ENCODE results near the gene SAMD11.

SAMD11 gene

DNA sequence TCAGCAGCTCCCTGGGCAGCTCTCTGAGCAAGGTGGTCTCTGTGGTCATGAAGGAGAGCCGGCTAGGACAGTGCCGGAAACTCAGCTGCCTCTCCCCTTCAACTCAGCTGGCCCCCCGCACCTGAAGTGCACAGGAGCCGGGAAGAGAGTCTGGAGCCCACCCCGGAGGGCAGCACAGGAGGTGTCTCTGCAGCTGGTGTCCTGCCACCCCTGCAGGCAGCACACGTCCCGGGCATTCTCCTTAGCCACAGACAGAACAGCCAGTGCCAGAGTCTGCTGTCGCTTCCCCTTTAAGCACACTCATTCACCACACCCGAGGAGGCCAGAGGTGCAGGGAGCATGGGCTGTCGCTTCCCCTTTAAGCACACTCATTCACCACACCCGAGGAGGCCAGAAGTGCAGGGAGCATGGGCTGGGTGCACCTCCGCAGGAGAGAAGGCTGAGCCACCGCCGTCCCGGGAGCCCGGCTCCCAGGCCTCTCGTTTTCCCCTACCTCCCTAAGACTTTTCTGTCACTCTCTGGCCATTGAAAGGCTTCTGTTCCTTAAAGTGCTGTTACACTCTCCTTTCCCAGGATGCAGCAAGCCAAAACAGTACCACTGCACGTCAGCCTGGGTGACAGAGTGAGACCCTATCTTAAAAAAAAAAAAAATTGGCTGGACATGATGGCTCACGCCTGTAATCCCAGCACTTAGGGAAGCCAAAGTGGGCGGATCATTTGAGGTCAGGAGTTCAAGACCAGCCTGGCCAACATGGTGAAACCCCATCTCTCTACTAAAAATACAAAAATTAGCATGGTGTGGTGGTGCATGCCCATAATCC lies 16.9 kb upstream of the SAMD11 start:
- DNase-seq (ENCODE audit: insufficient read length) (peak; percentile 46), FAIRE-seq (no peak)
- TF ChIP-seq POLR2AphosphoS5 (IDR thresholded peaks at IDR 0.05; ENCODE audit: low read depth, low read length) (no peak), POLR2A (IDR thresholded peaks at IDR 0.05; ENCODE audit: low read depth, low read length) (no peak), TAF1 (IDR thresholded peaks at IDR 0.05; ENCODE audit: borderline replicate concordance, low read depth, low read length) (no peak)

DNA sequence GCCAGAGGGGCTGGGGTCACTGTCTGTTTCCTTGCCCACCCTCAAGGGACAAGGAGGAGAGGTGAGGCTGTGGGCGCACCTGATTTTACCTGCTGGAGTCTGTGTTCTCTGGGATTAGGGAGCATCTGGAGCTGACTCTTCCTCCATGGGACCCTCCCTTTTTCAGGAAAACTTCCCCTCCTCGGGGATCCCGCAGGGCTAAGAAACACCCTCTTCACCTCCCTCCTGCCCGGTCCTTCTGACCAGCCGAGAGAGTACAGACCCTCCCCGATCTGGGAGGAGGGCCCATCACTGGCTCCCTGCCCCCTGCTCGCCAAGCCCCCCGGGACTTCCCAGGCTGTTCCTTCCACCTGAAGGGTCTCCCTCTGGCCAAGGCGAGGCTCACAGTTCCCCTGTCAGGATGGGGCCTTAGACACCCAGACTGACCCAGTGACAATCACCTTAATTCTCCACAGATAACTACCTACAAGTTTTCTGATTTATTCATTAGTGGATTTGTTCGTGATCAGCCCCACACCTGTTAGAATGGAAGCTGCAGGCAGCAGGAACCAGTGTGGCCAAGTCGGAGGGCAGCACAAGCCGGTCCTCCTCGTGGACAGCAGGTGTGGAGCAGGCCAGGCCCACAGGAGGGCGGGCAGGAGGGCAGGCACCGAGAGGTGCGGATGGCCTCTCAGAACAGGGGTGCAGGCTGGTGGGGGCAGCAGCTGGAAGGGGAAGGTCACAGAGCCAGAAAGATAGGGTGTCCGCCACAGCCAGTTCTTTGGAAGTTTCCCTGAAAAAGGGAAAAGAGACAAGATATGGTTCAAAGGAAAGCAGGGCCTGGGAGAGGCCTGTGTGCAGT lies 15.9 kb upstream of the SAMD11 start:
- peak; percentile 15 for DNase-seq (ENCODE audit: insufficient read length)
- FAIRE-seq, result no peak
- TF ChIP-seq POLR2A (IDR thresholded peaks at IDR 0.05; ENCODE audit: low read depth, low read length), result no peak
- TF ChIP-seq POLR2AphosphoS5 (IDR thresholded peaks at IDR 0.05; ENCODE audit: low read depth, low read length), result no peak
- no peak for TF ChIP-seq TAF1 (IDR thresholded peaks at IDR 0.05; ENCODE audit: borderline replicate concordance, low read depth, low read length)

DNA sequence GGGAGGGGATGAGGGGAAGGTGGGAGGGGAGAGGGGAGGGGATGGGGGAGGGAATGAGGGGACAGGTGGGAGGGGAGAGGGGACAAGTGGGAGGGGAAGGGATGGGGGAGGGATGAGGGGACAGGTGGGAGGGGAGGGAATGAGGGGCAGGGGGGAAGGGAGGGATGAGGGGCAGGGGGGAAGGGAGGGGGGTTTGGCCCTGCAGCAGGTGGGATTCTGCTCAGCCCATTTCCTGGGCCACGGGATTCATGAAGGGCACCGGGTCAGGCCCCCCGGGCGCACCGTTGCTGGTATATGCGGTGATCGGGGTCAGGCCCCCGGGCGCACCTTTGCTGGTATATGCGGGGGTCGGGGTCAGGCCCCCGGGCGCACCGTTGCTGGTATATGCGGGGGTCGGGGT lies 15.1 kb upstream of the SAMD11 start:
- TF ChIP-seq POLR2AphosphoS5 (IDR thresholded peaks at IDR 0.05; ENCODE audit: low read depth, low read length), result no peak
- no peak for TF ChIP-seq POLR2A (IDR thresholded peaks at IDR 0.05; ENCODE audit: low read depth, low read length)
- TF ChIP-seq TAF1 (IDR thresholded peaks at IDR 0.05; ENCODE audit: borderline replicate concordance, low read depth, low read length), result no peak
- DNase-seq (ENCODE audit: insufficient read length) (peak; percentile 7), FAIRE-seq (no peak)

DNA sequence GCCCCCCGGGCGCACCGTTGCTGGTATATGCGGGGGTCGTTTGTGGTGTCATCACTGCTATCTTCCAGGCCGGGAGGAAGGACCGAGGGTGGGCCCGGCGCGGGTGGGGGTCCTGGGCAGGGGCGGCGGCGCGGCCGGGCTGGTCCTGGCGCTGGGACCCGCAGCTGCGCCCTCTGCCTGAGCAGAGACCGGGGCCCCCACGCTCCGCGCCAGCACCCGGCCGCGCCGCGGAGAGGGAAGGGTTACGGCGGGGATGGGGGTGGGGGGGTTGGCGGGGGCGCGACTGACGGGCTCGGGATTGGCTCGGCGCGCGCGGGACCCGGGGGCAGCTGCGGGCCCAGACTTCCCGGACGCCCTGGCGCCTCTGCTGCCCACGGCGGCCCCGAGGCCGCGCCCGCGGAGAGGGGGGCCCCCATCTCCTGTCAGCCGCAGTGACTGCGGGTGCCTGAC lies 13.8 kb upstream of the SAMD11 start:
- no peak for FAIRE-seq
- DNase-seq (ENCODE audit: insufficient read length), result no peak
- TF ChIP-seq TAF1 (IDR thresholded peaks at IDR 0.05; ENCODE audit: borderline replicate concordance, low read depth, low read length) (no peak), POLR2A (IDR thresholded peaks at IDR 0.05; ENCODE audit: low read depth, low read length) (no peak), POLR2AphosphoS5 (IDR thresholded peaks at IDR 0.05; ENCODE audit: low read depth, low read length) (no peak)

DNA sequence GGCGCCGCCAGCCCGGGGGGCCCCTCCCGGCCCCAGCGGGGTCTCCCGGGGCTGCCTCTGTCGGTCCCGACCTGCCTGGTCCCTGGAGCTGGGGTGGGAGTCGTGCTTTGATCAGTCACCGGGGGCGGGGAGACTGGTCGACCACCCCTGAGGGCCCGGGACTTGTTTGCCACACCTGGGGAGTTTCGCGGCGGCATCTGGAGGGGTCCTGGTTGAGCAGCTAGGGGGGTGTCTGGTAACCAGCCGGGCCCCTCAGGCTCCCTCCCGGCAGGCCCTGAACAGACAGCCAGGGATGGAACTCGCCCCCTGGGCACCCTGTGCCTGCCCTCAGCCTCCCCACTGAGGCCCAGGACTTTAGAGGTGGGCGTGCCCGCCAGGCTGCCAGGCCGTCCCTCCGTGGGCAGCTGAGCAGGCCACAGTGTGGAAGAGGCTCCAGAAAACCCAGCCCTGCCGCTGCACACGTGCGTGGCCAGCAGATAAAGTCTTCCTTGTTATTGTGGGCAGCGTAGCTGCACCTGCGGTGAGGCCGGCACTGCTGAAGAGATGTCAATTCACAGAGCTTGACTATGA lies 13.3 kb upstream of the SAMD11 start:
- no peak for TF ChIP-seq POLR2A (IDR thresholded peaks at IDR 0.05; ENCODE audit: low read depth, low read length)
- DNase-seq (ENCODE audit: insufficient read length) (peak; percentile 24), FAIRE-seq (no peak)

DNA sequence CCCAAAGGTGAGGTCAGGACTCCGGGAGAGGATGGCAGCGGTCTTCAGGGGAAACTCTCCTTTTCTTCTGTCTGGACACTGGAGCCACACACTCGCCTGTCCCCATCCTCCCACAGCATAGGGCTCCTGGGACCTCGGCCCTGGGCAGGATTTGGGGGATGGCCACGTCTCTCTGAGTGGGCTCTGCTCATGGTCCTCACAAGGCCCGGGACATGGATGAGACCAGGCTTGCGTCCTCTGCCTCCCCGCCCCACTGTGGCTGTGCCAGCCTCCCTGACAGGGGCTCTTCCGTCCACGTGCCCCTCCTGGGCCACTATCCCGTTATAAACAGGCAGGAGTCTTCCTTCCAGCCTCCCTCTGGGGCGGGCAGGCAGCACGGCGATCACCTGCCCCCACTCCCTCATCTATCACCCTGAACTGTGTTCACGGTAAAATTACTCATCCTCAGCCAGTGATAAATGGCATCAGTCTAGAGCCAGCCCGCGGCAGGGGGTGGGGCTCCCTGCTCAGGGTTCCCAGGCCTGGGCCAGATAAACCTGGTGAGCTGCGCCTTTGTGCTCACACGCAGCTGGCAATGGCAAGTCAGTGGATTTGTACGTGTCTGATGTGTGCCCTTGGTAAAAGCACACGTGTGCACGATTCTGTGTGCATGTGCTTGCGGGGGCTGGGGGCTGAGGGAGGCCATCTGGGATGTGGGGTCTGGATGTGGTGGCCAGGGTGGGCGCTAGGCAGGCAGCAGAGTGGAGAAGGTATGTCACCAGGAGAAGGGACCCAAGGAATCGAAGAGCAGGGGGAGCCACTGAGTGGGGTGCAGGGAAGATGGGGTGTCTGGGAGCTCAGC lies 12.6 kb upstream of the SAMD11 start:
- DNase-seq (ENCODE audit: insufficient read length), result peak; percentile 7
- TF ChIP-seq POLR2A (IDR thresholded peaks at IDR 0.05; ENCODE audit: low read depth, low read length) (no peak), TAF1 (IDR thresholded peaks at IDR 0.05; ENCODE audit: borderline replicate concordance, low read depth, low read length) (no peak), POLR2AphosphoS5 (IDR thresholded peaks at IDR 0.05; ENCODE audit: low read depth, low read length) (no peak)
- no peak for FAIRE-seq

DNA sequence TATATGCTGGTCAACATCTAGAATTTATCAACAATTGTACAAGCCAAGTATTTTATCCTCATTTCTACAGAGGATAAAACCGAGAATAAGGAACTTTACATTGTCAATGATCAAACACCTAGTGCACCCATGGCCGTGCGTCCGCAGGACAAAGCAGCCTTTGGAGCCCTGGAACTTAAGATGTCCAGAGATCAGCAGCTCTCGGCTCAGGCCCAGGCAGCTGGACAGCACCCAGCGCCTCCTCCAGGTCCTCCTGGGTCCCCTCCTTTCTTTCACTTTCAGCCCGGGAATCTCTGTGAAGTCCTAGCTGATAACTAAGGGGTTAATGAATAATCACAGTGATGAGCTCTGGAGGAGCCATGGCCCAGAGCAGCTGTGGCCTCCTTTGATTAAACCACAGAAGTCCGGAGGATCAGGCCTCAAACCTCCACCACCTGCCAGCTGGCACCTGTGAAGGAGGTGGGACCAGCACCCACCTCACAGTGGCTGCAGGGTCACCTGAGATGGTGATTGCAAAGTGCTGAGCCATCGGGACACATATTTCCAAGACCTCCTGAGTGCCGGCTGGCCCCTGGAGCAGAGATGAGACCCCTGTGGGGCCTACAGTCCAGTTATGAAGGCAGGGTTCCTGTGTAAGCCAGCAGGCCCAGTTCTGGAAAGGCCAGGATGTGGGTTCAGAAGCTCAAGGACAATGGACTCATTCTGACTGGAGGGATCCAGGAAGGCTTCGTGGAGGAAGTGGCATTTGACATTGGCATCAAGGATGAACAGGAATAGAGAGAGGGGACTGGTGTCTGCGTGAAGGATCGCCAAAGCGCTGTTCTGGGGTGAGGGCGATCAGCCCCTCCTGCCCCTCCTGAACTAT lies 11.6 kb upstream of the SAMD11 start:
- FAIRE-seq (no peak), DNase-seq (ENCODE audit: insufficient read length) (no peak)
- no peak for TF ChIP-seq TAF1 (IDR thresholded peaks at IDR 0.05; ENCODE audit: borderline replicate concordance, low read depth, low read length)
- TF ChIP-seq POLR2A (IDR thresholded peaks at IDR 0.05; ENCODE audit: low read depth, low read length), result no peak

DNA sequence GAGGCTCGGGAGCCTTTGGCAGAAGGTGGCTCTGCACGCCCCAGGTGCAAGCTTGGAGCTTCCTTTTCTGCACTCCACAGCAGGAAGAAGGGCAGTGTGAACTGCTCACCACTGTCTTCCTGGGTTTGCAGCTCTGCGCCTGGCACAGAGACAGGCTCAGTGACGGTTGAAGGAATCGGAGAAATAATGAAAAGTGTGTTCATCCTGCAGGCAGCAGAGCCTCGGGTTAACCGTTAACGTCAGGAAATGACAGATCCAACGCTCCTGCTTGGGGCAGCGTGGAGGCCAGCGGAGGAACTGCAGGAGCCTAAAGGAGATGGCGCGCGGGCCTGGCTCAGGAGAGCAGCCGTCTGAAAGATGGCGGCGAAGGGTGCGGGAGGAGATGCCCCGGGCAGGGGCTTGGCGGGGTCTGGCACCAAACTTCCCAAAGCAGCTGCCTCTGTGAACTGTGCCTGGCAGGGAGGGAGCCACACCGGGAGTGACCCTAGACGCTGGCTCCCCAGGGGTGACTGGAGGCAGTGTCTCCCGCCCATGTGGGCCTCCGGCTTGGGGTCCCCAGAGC lies 10.9 kb upstream of the SAMD11 start:
- no peak for FAIRE-seq
- no peak for TF ChIP-seq POLR2A (IDR thresholded peaks at IDR 0.05; ENCODE audit: low read depth, low read length)
- TF ChIP-seq TAF1 (IDR thresholded peaks at IDR 0.05; ENCODE audit: borderline replicate concordance, low read depth, low read length), result no peak
- no peak for TF ChIP-seq POLR2AphosphoS5 (IDR thresholded peaks at IDR 0.05; ENCODE audit: low read depth, low read length)

DNA sequence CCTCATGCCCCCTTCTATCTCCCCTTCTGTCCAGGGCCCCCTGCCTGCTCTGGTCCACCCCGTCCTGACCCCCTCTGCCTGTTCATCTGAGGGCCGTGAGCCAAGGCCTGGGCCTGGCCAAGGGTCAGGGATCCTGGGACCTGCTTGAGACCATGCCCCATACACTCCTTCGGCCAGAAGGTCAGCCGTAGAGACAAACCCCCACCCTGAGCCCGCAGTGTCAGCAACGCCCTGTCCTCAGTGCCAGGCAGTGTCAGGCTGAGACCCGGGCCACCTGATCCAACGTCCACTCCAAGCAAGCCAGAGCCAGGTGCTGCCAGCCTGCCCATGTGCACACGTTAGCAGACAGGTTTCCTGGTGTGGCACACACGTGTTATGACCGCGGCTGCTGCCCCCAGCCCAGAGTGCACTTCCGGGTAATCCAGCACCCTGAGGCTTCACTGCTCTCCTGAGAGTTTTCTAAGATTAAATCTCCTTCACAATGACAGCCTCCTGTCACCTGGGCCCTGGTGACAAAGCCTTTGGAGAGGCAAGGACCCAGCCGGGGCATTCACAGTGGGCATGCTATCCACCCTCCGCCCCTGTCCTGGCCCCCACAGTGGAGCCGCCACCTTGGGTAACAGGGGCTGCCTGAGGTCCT lies 10.1 kb upstream of the SAMD11 start:
- TF ChIP-seq POLR2AphosphoS5 (IDR thresholded peaks at IDR 0.05; ENCODE audit: low read depth, low read length) (no peak), TAF1 (IDR thresholded peaks at IDR 0.05; ENCODE audit: borderline replicate concordance, low read depth, low read length) (no peak), POLR2A (IDR thresholded peaks at IDR 0.05; ENCODE audit: low read depth, low read length) (no peak)
- no peak for FAIRE-seq
- DNase-seq (ENCODE audit: insufficient read length), result no peak

More for the DNA sequence above, 10.9 kb upstream of the SAMD11 start:
- DNase-seq (ENCODE audit: insufficient read length), result no peak
